Hepatocyte (in vitro differentiated cells): ENCODE results near the gene SEMA5B. TPM values are rescaled to one million over a fixed set of nuclear protein-coding genes. Genes with fewer than 3 reads are reported as not detected.

Source experiments
- DNase-seq: peaks from one replicate; pipeline ENCODE4 v3.0.0-alpha.2; 2016; ENCODE audit warnings: low spot score
- H2AFZ ChIP-seq: fragments of 200-600 bp; sonication (generic); 2 replicates; pipeline ENCODE4 v1.6.0; 2016; ENCODE audit warnings: antibody characterized with exemption, mild to moderate bottlenecking
- H3K27ac ChIP-seq: fragments of 200-600 bp; sonication (generic); 2 replicates; pipeline ENCODE4 v1.5.1; 2016; ENCODE audit warnings: mild to moderate bottlenecking
- H3K27me3 ChIP-seq: fragments of 200-600 bp; sonication (generic); 2 replicates; pipeline ENCODE4 v1.6.1; 2016
- H3K36me3 ChIP-seq: fragments of 200-600 bp; sonication (generic); replicated peaks from 2 replicates; pipeline ENCODE4 v1.5.1; 2016; ENCODE audit warnings: low read depth; ENCODE audit not compliant: insufficient read depth
- H3K4me1 ChIP-seq: fragments of 200-600 bp; sonication (generic); 2 replicates; pipeline ENCODE4 v1.5.1; 2016; ENCODE audit warnings: mild to moderate bottlenecking, moderate library complexity; ENCODE audit not compliant: insufficient read depth
- H3K4me2 ChIP-seq: fragments of 200-600 bp; sonication (generic); 2 replicates; pipeline ENCODE4 v1.6.0; 2016
- H3K4me3 ChIP-seq: fragments of 200-600 bp; sonication (generic); 2 replicates; pipeline ENCODE4 v1.5.1; 2016; ENCODE audit warnings: mild to moderate bottlenecking
- H3K79me2 ChIP-seq: fragments of 200-600 bp; sonication (generic); 2 replicates; pipeline ENCODE4 v1.6.0; 2017; ENCODE audit warnings: mild to moderate bottlenecking
- H3K9me2 ChIP-seq: fragments of 200-600 bp; sonication (generic); replicated peaks from 2 replicates; pipeline ENCODE4 v1.6.0; 2017; ENCODE audit warnings: mild to moderate bottlenecking; ENCODE audit not compliant: insufficient read depth
- H3K9me3 ChIP-seq: fragments of 200-600 bp; sonication (generic); 2 replicates; pipeline ENCODE4 v1.5.1; 2016; ENCODE audit warnings: low read depth, mild to moderate bottlenecking
- H4K20me1 ChIP-seq: fragments of 200-600 bp; sonication (generic); 2 replicates; pipeline ENCODE4 v1.6.0; 2016; ENCODE audit warnings: mild to moderate bottlenecking; ENCODE audit not compliant: insufficient read depth, poor library complexity, severe bottlenecking
- EZH2 ChIP-seq: fragments of 200-600 bp; sonication (generic); IDR thresholded peaks from 2 replicates; pipeline ENCODE4 v1.6.1; 2016; ENCODE audit warnings: antibody characterized with exemption, mild to moderate bottlenecking, borderline replicate concordance
- EZH2phosphoT487 ChIP-seq: fragments of 200-600 bp; sonication (generic); IDR thresholded peaks from one replicate; pipeline ENCODE4 v1.6.1; 2018; ENCODE audit warnings: antibody characterized with exemption, mild to moderate bottlenecking, low read depth, moderate library complexity; ENCODE audit not compliant: unreplicated experiment, severe bottlenecking
- WGBS: methylation state at CpG from one replicate; pipeline ENCODE4 v1.1.6; 2016; ENCODE audit warnings: low lambda C conversion rate; ENCODE audit errors: missing lambda C conversion rate; 5-methylcytosine and 5-hydroxymethylcytosine counted together
- polyA plus RNA-seq: library from polyadenylated mRNA; unstranded; fragments of >200 nt; fragmentation: Nextera tagmentation; extraction: Ambion mirVana; gene quantifications from 2 replicates; pipeline ENCODE4 v1.2.1, GENCODE V29; 2016
- total RNA-seq: library from RNA; depleted of rRNA; stranded (reverse); fragments of >200 nt; gene quantifications from 2 replicates; pipeline ENCODE4 v1.2.3, GENCODE V29; 2014
- TF ChIP-seq, protein P1 (sequence below): fragments of 200-600 bp; sonication (generic); IDR thresholded peaks from 2 replicates; pipeline ENCODE4 v1.5.1; 2016; ENCODE audit warnings: antibody characterized with exemption, mild to moderate bottlenecking; ENCODE audit not compliant: poor library complexity

SEMA5B gene
- total and polyA plus RNA-seq, 2 experiments from 2014 or later = 1.4 to 4.2 TPM

DNA sequence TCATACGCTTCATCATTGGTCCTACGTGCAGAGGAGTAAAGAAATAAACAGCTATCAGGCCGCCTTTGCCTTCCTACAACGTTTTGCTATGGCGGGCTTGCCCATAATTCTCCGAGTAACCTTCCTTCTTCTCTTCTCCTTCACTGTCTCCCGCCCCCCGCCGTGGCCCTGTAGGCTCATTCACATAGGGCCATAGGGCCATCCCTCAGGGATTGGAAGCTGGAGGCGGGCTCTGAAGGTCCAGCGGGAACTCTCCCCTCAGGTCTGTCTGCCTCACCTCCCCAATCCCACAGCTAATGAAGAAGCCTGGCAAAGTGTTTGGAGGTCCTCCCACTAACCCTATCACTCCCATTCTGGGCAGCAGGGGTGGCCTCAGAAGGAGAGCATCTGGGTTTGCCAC, 43.6 kb downstream of the SEMA5B start:
- H3K4me3 ChIP-seq = no peak overlapping the region
- no peaks in the 10 kb centered on the region for H3K36me3 ChIP-seq
- no peaks in the 10 kb centered on the region for H4K20me1 ChIP-seq
- H3K4me1 ChIP-seq = no peaks in the 10 kb centered on the region
- no peak overlapping the region for H2AFZ ChIP-seq
- H3K27me3 ChIP-seq = peaks cover 4% of the 10 kb centered on the region
- no peaks in the 10 kb centered on the region for H3K79me2 ChIP-seq
- no peak overlapping the region for H3K4me2 ChIP-seq
- 75% methylated on average over 11 of the region's 11 CpGs for WGBS
- H3K9me3 ChIP-seq = no peaks in the 10 kb centered on the region
- DNase-seq = no peak
- H3K27ac ChIP-seq = no peak overlapping the region
- no peak for TF ChIP-seq EZH2phosphoT487
- TF ChIP-seq EZH2 = no peak
- TF ChIP-seq, protein P1, sequence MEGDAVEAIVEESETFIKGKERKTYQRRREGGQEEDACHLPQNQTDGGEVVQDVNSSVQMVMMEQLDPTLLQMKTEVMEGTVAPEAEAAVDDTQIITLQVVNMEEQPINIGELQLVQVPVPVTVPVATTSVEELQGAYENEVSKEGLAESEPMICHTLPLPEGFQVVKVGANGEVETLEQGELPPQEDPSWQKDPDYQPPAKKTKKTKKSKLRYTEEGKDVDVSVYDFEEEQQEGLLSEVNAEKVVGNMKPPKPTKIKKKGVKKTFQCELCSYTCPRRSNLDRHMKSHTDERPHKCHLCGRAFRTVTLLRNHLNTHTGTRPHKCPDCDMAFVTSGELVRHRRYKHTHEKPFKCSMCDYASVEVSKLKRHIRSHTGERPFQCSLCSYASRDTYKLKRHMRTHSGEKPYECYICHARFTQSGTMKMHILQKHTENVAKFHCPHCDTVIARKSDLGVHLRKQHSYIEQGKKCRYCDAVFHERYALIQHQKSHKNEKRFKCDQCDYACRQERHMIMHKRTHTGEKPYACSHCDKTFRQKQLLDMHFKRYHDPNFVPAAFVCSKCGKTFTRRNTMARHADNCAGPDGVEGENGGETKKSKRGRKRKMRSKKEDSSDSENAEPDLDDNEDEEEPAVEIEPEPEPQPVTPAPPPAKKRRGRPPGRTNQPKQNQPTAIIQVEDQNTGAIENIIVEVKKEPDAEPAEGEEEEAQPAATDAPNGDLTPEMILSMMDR = no peak
- no peaks in the 10 kb centered on the region for H3K9me2 ChIP-seq

DNA sequence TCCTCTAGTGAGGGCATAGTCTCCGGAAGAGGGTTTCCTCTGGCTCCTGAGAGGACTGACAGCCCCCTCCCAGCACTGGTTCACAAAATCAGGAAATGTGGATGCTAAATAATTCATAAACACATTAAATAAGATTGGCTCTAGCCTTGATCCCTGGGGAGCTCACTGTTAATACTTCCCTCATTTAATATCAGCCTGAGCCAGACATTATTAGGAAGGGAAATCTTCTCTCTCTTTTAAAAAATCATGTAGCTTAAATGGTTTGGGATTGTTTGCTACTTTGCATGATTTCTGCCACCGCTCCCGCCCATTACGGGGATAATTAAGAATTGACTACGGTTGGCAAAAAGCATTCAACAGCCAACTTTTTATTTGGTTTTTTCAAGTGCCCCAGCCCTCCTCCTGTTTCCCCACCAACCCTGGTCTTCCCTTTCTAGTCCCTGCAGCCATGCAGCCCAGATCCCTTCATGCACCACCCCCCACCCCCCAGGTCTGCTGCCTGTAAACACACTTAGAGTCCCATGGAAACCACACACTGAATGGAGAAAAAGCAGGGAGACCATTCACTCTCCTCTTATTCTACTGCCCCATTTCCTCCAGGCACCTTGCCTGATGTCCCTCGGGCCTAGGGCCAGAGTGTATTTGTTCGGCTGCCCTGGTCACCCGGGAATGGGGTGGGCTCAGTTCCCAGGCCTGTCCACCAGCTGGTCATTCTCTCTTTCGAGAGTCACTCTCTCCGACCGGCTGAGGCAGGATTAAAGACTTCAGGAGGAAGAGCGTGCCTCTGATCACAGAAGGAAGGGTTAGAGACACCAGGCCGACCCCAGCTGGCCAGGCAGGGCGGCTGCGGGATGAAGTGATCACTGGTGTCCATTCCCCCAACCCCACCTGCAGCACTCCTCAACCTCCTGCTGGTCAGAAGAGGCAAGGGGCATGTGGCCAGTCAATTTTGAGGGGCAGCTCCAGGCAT, 45.1 kb downstream of the SEMA5B start:
- Histone ChIP-seq H3K4me2 (no peak overlapping the region), H3K36me3 (no peaks in the 10 kb centered on the region), H4K20me1 (no peaks in the 10 kb centered on the region), H3K27ac (no peak overlapping the region), H3K4me3 (no peak overlapping the region), H2AFZ (no peak overlapping the region), H3K27me3 (no peaks in the 10 kb centered on the region), H3K9me3 (no peaks in the 10 kb centered on the region), H3K9me2 (no peaks in the 10 kb centered on the region), H3K4me1 (peaks cover 11% of the 10 kb centered on the region), H3K79me2 (no peaks in the 10 kb centered on the region)
- no peak for DNase-seq
- 67% methylated on average over 15 of the region's 15 CpGs for WGBS
- no peak for TF ChIP-seq EZH2
- TF ChIP-seq, protein P1 = no peak
- TF ChIP-seq EZH2phosphoT487 = no peak

DNA sequence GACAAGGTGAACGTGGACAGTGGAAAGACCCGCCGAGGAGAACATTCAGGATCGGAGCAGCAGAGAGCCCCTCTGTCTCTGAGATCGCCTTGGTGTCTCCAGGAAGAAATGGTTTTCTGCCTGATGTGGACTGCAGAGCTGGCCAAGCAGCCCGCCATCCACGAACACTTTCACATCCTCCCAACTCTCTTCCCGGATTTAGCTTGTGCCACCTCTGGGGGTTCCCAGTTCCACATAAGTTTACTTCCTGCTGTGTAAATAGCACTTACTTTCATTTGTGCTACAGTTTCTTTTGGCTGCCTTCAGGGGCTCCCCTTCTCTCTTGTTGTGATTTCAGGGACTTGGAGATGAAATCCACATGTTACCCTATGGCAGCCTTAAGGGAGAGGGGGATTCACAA, 48.4 kb downstream of the SEMA5B start:
- Histone ChIP-seq H4K20me1 (no peaks in the 10 kb centered on the region), H3K79me2 (no peaks in the 10 kb centered on the region), H3K4me2 (no peak overlapping the region), H3K27ac (no peak overlapping the region), H3K9me2 (no peaks in the 10 kb centered on the region), H3K27me3 (no peaks in the 10 kb centered on the region), H2AFZ (no peak overlapping the region), H3K9me3 (no peaks in the 10 kb centered on the region), H3K4me3 (no peak overlapping the region), H3K36me3 (no peaks in the 10 kb centered on the region), H3K4me1 (peaks cover 22% of the 10 kb centered on the region)
- 82% methylated on average over 8 of the region's 8 CpGs for WGBS
- TF ChIP-seq EZH2phosphoT487 (no peak), EZH2 (no peak)
- TF ChIP-seq, protein P1 = no peak
- DNase-seq = no peak
